ENCODE data around the gene HOXB9.

GRCh38 chr17:48618256-48618896 lies 7.8 kb downstream of the HOXB9 start:
- TF ChIP-seq CTCF (IDR thresholded peaks at IDR 0.05 in 4 of 5, conservative IDR thresholded peaks at IDR 0.05 in 1 of 5) (peak; percentile 93 to 98 (median 97)), POLR2A (IDR thresholded peaks at IDR 0.05) (no peak)

Measured in gastrocnemius medialis (tissue), 4 donors.